B cell (primary cell): ENCODE results near the gene JUNB. TPM values are rescaled to one million over a fixed set of nuclear protein-coding genes. Genes with fewer than 3 reads are reported as not detected.

Experiments
- ATAC-seq: fragments of 200-7000 bp; cut with Tn5 transposase; one replicate; pipeline ENCODE4 v1.10.0; 2021; ENCODE audit warnings: low read depth, mild to moderate bottlenecking, moderate number of reproducible peaks, moderate library complexity
- CTCF ChIA-PET: fragments of 350-600 bp; sonication (Branson Sonifier 250); formaldehyde crosslinking; loops from one replicate; lab custom pipeline; 2021; ENCODE audit warnings: antibody characterized with exemption, inconsistent platforms; lab: Charles Lee
- POLR2A ChIA-PET: fragments of 350-600 bp; sonication (Branson Sonifier 250); formaldehyde crosslinking; loops from one replicate; lab custom pipeline; 2021; ENCODE audit warnings: antibody characterized with exemption; lab: Charles Lee
- DNase-seq: peaks from one replicate; pipeline ENCODE4 v3.0.0; 2013
- H2AFZ ChIP-seq: 2 replicates; pipeline ENCODE4 v1.6.1; 2012; ENCODE audit warnings: mild to moderate bottlenecking, low read depth, low read length; ENCODE audit not compliant: insufficient read depth, poor library complexity, severe bottlenecking
- H3K27ac ChIP-seq, 2 donors: 1 replicate in 1 of 2; 2 replicates in 1 of 2; pipeline ENCODE4 v1.5.1; 2012 to 2013; ENCODE audit warnings: low read length in 2 of 2, mild to moderate bottlenecking in 2 of 2, moderate library complexity in 1 of 2
- H3K27me3 ChIP-seq, 4 experiments: fragments of 200-600 bp in 1 of 4; sonication (generic) in 1 of 4; replicated peaks in 1 of 4; 1 replicate in 2 of 4; 2 replicates in 2 of 4; pipeline versions ENCODE4 v1.6.1 to v1.7.0; 2013 to 2016; ENCODE audit warnings: low read length in 3 of 4, mild to moderate bottlenecking in 2 of 4, mixed read lengths in 1 of 4, moderate library complexity in 1 of 4; ENCODE audit not compliant: insufficient read depth in 4 of 4, control insufficient read depth in 3 of 4; ENCODE audit errors: control extremely low read depth in 1 of 4
- H3K36me3 ChIP-seq, 2 experiments: replicated peaks in 1 of 2; 1 replicate in 1 of 2; 2 replicates in 1 of 2; pipeline versions ENCODE4 v1.6.1 to v1.7.1; 2013; ENCODE audit warnings: low read length in 1 of 2; ENCODE audit not compliant: insufficient read depth in 2 of 2, control insufficient read depth in 1 of 2; ENCODE audit errors: control extremely low read depth in 1 of 2, extremely low read depth in 1 of 2
- H3K4me1 ChIP-seq, 2 donors: fragments of 200-600 bp in 1 of 2; sonication (generic) in 1 of 2; 1 replicate in 1 of 2; 2 replicates in 1 of 2; pipeline versions ENCODE4 v1.5.1 to v1.6.1; 2013 to 2017; ENCODE audit warnings: low read length in 2 of 2; ENCODE audit not compliant: control insufficient read depth in 2 of 2, insufficient read depth in 2 of 2
- H3K4me2 ChIP-seq: replicated peaks from 2 replicates; pipeline ENCODE3; 2012; ENCODE audit warnings: mild to moderate bottlenecking, low read depth, low read length; ENCODE audit not compliant: poor library complexity, severe bottlenecking
- H3K4me3 ChIP-seq, 5 experiments: fragments of 200-600 bp in 1 of 5; sonication (generic) in 1 of 5; 1 replicate in 3 of 5; 2 replicates in 2 of 5; pipeline versions ENCODE4 v1.5.1 to v1.7.0; 2011 to 2016; ENCODE audit warnings: low read length in 4 of 5, mild to moderate bottlenecking in 4 of 5, low read depth in 2 of 5, control low read depth in 1 of 5, moderate library complexity in 1 of 5; ENCODE audit not compliant: insufficient read depth in 1 of 5; ENCODE audit errors: control extremely low read depth in 1 of 5, extremely low read depth in 1 of 5
- H3K79me2 ChIP-seq: fragments of 200-600 bp; sonication (generic); one replicate; pipeline ENCODE4 v1.6.0; 2016; ENCODE audit warnings: low read length; ENCODE audit not compliant: control insufficient read depth, insufficient read depth
- H3K9ac ChIP-seq: fragments of 200-600 bp; sonication (generic); 2 replicates; pipeline ENCODE4 v1.6.1; 2017; ENCODE audit warnings: mild to moderate bottlenecking, low read length, moderate library complexity
- H3K9me3 ChIP-seq, 3 donors: one replicate each; pipeline versions ENCODE4 v1.6.1 to v1.7.1; 2013; ENCODE audit warnings: low read length in 2 of 3; ENCODE audit not compliant: control insufficient read depth in 2 of 3, insufficient read depth in 1 of 3; ENCODE audit errors: control extremely low read depth in 1 of 3
- H4K20me1 ChIP-seq: 2 replicates; pipeline ENCODE4 v1.6.0; 2012; ENCODE audit warnings: mild to moderate bottlenecking, low read length; ENCODE audit not compliant: insufficient read depth, control insufficient read depth, poor library complexity, severe bottlenecking
- H3K27ac Mint-ChIP-seq: one replicate; pipeline ENCODE4 v1.8.0; 2021; ENCODE audit warnings: mixed read lengths
- H3K27me3 Mint-ChIP-seq: one replicate; pipeline ENCODE4 v1.8.0; 2021; ENCODE audit warnings: mixed read lengths
- H3K4me1 Mint-ChIP-seq: one replicate; pipeline ENCODE4 v1.8.0; 2021; ENCODE audit warnings: mixed read lengths
- H3K4me3 Mint-ChIP-seq: one replicate; pipeline ENCODE4 v1.8.0; 2021; ENCODE audit warnings: mixed read lengths
- H3K9me3 Mint-ChIP-seq: one replicate; pipeline ENCODE4 v1.8.0; 2022; ENCODE audit warnings: mixed read lengths; ENCODE audit not compliant: insufficient read depth
- CTCF ChIP-seq: fragments of 200-600 bp; IDR thresholded peaks from one replicate; pipeline ENCODE4 v1.8.0; 2022; ENCODE audit warnings: antibody characterized with exemption, mild to moderate bottlenecking
- EZH2 ChIP-seq: IDR thresholded peaks from 2 replicates; pipeline ENCODE4 v1.6.1; 2012; ENCODE audit warnings: borderline replicate concordance, low read depth, mild to moderate bottlenecking, moderate library complexity, low read length; ENCODE audit not compliant: insufficient read depth, poor library complexity, severe bottlenecking
- WGBS: methylation state at CpG from one replicate; pipeline ENCODE4 v1.1.5; 2013; ENCODE audit warnings: missing lambda C conversion rate; ENCODE audit not compliant: insufficient coverage; 5-methylcytosine and 5-hydroxymethylcytosine counted together
- intact Hi-C: fragments of 100-400 bp; cut with micrococcal nuclease; formaldehyde crosslinking; loops from one replicate; pipeline ENCODE4 v1.10.0; 2022
- polyA plus RNA-seq: library from polyadenylated mRNA; depleted of rRNA; stranded (reverse); fragments of >200 nt; gene quantifications from 2 replicates; pipeline ENCODE4 v1.2.3, GENCODE V29; 2012
- total RNA-seq, 2 donors: library from RNA; stranded (reverse); fragments of 120-200 nt in 1 of 2; gene quantifications; 1 replicate in 1 of 2; 2 replicates in 1 of 2; pipeline versions ENCODE4 v1.2.3 to v1.2.4, GENCODE V29; 2013 to 2022

JUNB gene
- total and polyA plus RNA-seq, 2 donors (not counting 1 experiment from before 2014, with no cell fraction given): 206 to 4,055 TPM

DNA sequence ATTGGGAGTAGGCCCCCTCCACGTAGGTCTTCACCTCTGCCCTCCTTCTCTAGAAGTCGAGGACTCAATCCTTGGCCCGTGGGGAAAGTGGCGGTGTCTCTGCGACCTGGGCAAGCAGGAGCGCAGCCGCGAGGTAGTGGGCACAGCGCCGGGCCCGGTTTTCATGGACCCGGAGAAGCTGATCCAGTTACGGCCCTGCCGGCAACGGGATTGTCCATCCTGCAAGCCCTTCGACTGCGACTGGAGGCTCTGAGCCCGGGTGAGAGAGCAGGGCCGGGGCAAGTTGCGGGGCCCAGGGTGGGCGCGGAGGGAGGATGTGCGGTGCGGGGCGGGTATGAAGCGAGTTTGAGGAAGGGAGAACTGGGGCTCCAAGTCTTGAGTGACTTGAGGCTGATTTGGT, 12.8 kb downstream of the JUNB start:
- POLR2A ChIA-PET: interaction anchor here (0.6 kb wide), 1 partner anchor 15 kb away, joined by 3 read pairs; no protein-coding TSS in a partner anchor
- no peak for ATAC-seq
- intact Hi-C loops: no loop called here
- whole genome bisulfite sequencing: 96% methylated on average over 25 of the region's 26 CpGs
- Mint-ChIP-seq H3K27me3 (peaks cover 3% of the 10 kb centered on the region), H3K4me3 (no peak overlapping the region), H3K27ac (no peak overlapping the region), H3K9me3 (no peaks in the 10 kb centered on the region), H3K4me1 (peaks cover 34% of the 10 kb centered on the region)
- TF ChIP-seq CTCF (no peak), EZH2 (no peak)
- Histone ChIP-seq H3K4me3 (no peak overlapping the region), H3K9ac (no peak overlapping the region), H4K20me1 (no peaks in the 10 kb centered on the region), H3K4me2 (no peak overlapping the region), H3K27me3 (no peaks in the 10 kb centered on the region), H3K4me1 (peaks cover 25 to 37% of the 10 kb centered on the region in 2 donors), H3K79me2 (peaks cover 15% of the 10 kb centered on the region), H2AFZ (no peak overlapping the region), H3K27ac (no peak overlapping the region), H3K36me3 (peaks cover 0 to 3% of the 10 kb centered on the region in 2 experiments), H3K9me3 (peaks cover 0 to 4% (median 0%) of the 10 kb centered on the region in 3 donors)
- CTCF ChIA-PET: interaction anchor here (1.0 to 17.9 kb wide), 2 partner anchors 33 to 87 kb away, joined by 3 to 1147 read pairs; partner anchors contain the start of gene HOOK2
- no peak for DNase-seq
